ENCODE data around the gene SH2D3C.

Gene SH2D3C

GRCh38 chr9:127694890-127695720 lies 83.4 kb downstream of the SH2D3C start:
- DNase-seq, result no peak

DNA sequence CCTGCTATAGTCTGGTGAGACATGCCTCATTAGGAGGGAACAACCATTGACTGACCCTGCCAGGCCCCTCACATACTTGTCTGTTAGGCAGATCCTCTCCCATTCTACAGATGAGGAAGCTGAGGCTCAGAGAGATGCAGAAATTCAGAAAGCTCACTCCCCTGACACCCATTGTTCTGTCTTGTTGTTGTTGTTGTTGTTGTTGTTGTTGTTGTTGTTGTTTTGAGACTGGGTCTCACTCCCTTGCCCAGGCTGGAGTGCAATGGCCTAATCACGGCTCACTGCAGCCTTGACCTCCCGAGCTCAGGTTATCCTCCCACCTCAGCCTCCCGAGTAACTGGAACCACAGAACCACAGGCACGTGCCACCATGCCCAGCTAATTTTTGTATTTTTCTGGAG lies 84.8 kb downstream of the SH2D3C start:
- DNase-seq, result no peak

DNA sequence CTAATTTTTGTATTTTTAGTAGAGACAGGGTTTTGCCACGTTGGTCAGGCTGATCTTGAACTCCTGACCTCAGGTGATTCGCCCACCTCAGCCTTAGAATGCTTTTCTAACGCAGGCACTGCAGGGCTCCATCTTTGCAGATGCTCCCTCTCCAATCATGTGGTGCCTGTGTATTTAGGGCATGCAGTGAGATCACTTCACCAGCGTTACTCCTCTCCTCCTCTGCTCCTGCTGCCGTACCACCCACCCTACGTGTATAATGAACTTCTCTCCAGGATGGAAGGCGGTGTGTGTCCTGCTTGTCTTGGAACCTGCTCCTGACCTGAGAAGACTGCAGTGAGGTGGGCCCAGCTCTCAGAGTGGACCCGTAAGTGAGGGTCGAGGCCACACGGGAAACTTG lies 85.3 kb downstream of the SH2D3C start:
- DNase-seq, result no peak

- no peak for DNase-seq
Measured at GRCh38 chr9:127692071-127692470, 86.4 kb downstream of the SH2D3C start.

- DNase-seq, result no peak
Measured at GRCh38 chr9:127690735-127691134, 87.7 kb downstream of the SH2D3C start.

DNA sequence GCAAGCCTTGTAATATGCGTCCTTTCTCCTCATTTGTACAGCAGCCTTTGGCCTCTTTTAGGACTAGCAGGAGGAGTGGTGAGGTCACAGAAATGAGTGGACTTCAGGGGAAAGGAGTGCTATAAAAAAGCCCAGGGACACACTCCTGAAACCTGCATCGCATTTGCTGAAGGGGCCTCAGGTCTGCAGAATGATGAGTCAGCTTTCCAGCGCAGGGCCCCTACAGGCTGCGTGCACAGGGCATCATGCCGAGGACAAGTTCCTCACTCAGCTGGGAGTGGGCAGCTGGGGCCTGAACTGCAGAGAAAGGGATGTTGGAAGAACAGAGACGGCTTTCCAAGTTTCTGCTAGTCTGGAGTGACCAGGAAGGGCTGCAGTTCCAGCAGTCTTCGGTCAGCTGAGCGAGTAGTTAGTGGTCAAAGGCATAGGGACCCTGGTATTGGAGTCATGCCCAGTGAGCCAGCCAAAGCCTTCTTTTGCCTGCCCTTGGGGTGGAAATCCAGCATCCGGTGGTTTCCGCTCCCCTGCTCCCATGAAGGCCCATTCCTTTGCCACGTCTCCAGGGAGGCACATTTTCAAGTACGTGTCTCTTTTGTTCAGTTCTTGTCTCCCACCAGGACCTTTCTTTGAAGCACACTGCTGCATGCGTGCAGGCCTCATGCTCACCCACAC lies 89.0 kb downstream of the SH2D3C start:
- no peak for DNase-seq

Data from SHP77 (cell line).